Activated T-helper 9 cell treated with anti-CD3 and anti-CD28 coated beads, Interleukin-2, amount 50 U/mL, for 16 hours (primary cell): ENCODE measurements around the gene FOXB1.

Experiments
- DNase-seq: peaks from one replicate; pipeline ENCODE4 v3.0.0-alpha.2; 2020; ENCODE audit warnings: low read depth

FOXB1 gene

DNA sequence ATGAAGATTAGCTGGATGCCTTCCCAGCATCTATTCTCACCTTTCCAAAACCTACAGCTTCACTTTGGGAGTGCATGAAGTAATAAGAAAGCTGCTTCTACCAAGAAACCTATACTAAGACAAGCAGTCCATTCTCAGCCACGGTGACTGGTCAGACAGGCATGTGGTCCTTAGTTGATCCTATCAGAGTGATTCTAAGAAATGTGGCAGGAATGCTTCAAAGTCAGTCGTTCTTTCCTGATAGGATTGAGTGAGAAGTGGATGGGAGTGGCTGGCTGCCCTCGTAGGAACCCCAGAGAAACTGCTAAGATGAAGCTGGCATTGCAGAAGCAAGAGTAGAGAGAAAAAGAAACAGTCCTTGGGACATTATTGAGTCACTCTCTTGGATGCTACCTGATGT lies 16.6 kb downstream of the FOXB1 start:
- DNase-seq = no peak

DNA sequence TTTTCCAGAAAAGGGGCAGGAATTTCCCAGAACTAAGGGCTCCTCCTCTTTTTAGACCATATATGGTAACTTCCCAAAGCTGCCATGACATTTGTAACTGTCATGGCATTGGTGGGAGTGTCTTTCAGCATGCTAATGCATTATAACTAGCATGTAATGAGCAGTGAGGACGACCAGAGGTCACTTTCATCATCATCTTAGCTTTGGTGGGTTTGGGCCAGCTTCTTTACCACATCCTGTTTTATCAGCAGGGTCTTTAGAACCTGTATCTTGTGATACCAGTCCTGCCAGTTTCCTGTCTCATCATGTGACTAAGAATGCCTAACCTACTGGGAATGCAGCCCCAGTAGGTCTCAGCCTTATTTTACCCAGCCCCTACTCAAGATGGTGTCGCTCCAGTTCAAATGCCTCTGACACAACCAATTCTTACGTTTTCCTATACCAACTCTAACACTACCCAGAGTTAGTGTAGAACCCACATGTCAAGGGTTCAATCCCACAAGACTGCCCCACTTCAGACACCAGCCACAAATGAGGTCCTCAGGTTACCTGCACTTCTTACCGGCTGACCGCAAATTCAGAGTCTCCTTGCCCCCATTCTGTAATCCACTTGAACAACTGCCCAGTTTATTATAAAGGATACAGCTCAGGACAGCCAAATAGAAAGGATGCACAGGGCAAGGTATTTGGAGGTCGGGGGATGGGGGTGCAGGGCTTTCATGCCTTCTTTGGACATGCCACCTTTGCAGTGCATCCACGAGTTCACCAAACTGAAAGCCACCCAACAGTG lies 17.7 kb downstream of the FOXB1 start:
- no peak for DNase-seq

DNA sequence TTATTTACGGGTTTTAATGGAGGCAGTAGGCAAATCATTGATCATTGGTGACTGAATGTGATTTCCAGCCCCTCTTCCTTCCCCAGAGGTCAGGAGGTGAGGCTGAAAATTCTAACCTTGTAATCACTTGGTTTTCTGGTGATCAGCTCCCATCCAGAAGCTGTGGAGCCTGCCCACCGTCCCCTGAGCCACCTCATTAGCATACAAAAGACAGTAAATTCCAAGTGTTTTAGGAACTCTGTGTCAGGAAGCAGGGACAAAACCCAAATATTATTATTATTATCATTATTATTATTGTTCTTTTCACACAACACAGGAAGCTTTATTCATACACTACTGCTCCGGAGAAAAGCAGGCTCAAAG lies 18.2 kb downstream of the FOXB1 start:
- no peak for DNase-seq

DNA sequence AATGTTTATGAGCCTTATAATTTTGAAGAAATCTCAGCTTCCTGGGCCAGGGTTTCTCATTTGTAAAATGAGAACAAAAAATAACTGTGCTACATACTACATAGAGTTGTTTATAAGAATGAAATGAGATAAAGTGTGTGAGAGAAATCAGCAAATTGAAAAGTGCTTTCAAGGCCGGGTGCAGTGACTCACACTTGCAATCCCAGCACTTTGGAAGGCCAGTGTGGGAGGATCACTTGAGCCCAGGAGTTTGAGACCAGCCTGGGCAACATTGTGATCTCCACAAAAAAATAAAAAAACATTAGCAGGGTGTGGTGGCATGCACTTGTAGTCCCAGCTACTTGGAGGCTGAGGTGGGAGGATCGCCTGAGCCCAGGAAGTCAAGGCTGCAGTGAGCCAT lies 22.4 kb downstream of the FOXB1 start:
- DNase-seq = no peak

DNA sequence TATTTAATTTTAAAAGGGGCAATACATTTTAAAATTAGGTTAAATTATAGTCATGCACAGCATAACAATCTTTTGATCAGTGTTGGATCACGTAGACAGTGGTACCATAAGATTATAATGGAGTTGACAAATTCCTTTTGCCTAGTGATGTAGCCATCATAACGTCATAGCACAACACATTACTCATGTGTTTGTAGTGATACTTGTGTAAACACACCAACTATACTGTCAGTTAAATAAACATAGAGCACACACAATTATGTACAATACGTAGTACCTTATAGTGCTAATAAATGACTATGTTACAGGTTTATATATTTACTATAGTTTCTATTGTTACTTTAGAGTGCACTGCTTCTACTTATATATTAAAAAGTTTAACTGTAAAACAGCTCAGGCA lies 31.2 kb downstream of the FOXB1 start:
- no peak for DNase-seq

DNA sequence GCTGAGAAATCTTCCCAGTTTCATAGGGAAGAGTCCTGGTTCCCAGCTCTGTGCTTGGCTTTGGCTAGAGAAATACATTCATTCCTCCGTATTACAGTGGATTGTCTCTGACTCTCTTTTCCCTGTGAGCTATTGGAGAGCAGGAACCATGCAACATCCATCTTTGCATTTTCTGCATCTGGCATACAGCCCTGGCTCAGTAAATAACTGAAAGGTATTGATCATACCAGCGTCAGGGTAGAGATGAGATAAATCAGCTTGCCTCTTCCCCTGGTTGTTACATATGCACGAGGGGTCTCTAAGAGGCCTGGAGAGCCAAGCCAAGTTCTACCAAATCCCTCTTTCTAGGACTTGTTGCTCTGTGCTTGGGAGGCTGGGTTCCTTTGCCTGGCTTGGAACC lies 35.2 kb downstream of the FOXB1 start:
- DNase-seq = no peak

DNA sequence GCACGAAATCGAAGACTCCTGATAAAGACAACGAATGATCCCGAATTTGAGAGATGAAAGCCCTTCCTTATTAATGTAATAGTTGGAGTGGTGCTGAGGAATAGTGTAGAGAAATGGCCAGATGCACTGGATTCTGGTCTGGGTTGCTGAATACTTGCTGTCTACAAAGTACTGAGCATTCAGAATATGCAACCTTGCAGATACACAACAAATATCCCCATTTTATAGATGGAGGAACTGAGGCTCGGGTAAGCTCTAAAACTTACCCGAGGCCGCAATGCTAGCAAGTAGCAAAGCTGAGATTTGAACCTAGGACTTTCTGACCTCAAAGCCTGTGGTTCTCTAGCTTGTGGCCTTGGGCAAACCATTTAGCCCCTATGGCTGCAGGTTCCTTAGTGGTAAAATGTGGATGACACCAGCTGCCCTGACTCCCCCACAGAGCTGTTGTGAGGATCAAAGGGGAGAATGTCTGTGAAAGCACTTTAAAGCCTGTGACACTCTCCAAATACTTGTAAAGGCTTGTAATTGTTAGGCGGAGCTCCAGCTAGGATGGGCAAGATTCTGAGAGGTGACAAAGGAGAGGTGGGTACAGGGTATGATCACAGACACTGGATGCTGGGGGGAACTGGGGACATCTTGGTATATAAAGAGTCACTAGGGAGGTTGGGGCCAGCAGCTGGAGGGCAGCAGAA lies 39.8 kb downstream of the FOXB1 start:
- DNase-seq = no peak

DNA sequence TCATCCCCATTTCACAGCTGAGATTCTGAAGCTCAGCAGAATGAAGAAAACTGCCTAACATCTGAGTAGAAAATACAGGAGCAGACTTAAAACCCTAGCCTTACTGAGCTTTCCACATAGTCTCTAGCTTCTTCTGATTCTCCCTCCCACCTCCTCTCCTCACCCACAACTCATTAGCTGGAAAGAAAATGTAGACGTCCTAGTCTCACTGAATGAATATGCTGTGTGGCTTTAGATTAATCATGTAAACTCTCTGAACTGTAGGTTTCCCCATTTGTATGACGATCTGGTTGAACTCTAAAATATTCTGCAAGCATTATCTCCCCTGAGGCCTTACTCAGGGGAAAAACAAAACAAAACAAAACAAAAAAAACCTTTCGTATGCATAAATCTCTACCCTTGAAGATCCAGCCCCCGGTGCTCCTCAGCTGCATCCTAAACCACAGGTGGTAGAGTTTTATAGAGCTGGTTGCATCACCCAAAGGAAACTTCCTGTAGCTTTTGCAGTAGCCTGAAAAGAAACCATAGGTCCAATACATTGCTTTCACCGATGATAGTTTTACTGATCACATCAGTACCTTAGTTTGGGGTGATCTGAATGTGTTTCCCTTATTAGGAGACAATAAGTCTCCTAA lies 40.6 kb downstream of the FOXB1 start:
- DNase-seq = no peak

DNA sequence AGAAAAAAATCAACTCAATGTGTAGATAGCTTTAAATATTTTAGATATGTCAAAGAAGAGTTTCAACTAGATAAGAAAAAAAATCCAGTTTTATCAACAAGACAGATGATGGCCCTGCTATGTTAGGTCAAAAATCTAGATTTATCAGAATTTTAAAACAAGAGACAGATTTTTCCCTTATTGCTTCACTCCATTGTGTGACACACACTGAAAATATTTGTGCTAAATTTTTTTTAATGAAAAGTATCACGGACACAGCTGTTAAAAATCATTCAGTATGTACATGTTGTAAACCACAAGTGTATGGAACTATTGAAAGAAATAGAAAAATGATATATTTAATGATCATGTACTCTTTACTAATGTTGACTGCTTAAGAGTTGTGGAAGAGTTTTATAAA lies 43.6 kb downstream of the FOXB1 start:
- DNase-seq = no peak

DNA sequence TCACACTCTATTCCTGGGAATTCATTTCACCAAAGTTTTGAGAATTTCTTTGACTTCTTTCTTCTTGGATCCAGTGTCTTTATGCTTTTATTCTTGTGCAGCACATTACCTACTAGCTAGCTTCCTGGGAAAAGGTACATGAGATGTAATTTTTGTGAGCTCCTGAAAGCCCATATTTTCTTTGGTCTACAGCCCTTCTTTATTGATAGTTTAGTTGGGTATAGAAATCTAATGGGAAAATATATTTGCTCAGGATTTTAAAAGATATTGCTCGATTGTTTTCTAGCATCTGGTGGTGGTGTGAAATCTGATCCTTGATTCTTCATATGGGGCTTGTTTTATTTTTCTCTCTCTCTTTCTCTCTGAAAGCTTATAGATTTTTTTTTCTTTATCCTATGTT lies 45.8 kb downstream of the FOXB1 start:
- no peak for DNase-seq

DNA sequence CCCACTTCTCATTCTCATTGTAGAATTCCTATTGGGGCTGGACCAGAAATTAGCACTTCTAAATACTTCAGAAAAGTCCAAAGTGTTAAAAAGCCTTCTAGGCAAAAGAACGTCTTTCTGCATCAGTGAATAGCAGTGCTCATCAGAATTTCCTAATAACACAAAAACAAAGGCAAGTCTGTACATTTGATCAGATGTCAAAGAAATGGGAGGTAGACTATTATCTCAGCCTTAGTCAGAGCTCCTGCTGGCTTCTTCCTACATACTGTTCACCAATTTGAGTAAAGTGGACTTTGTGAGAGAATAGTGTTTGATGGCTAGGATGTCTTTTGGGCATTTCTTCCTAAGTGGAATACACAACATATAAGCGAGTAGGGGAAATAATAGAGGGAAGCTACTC lies 48.7 kb downstream of the FOXB1 start:
- DNase-seq = no peak

DNA sequence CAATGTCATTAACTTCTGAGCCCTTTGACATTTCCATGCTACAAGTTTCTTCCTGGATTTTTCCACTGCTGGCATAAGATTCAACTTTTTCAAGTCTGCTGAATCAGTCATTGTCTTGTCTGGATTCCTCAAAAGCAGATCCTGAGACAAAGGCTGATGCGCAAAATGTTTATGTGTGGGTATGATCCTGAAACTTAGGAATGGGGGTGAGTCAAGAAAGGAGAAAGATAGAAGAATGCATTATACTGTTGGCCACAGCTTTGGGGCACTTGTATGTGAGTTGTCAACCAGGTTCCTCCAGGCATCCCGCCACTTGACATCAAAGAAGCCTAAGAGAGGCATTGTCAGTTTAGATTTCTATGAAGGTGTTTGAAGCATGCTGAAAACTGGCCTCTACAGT lies 50.4 kb downstream of the FOXB1 start:
- no peak for DNase-seq
